ENCODE measurements around the gene HERC6. TPM values are rescaled to one million over a fixed set of nuclear protein-coding genes. Genes with fewer than 3 reads are reported as not detected.

HERC6 gene
- polyA plus RNA-seq, 1 donor from 2014 or later: 0.33 TPM

DNA sequence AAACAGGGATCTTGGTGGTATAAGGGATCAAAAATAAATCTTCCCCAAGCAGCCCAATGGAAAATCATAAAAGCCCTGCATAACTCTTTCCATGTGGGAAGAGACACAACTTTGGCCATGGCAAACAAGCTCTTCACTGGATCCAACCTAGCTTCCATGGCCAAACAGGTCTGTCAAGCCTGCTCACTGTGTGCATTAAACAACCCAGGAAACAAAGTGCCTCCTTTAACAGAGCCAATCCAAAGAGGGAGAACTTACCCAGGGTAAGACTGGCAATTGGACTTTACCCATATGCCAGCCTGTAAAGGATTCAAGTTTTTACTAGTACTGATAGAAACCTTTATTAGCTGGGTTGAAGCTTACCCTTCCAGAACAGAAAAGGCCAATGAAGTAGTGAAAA lies 70.6 kb downstream of the HERC6 start:
- Histone ChIP-seq H3K4me3 (ENCODE audit: low read length) (no peak overlapping the region), H3K36me3 (ENCODE audit: insufficient read depth, low read length) (no peaks in the 10 kb centered on the region), H3K27ac (ENCODE audit: low read length) (no peak overlapping the region), H3K9me2 (ENCODE audit: insufficient read depth, low read length) (no peaks in the 10 kb centered on the region), H3F3A (ENCODE audit: insufficient read depth, low read length, poor library complexity, severe bottlenecking) (peaks cover 3% of the 10 kb centered on the region), H2AFZ (ENCODE audit: low read depth, low read length) (no peak overlapping the region), H3K27me3 (ENCODE audit: insufficient read depth, low read depth, low read length) (no peaks in the 10 kb centered on the region), H3K4me2 (ENCODE audit: low read length) (no peak overlapping the region), H3K9me3 (ENCODE audit: low read length) (no peaks in the 10 kb centered on the region), H4K20me1 (ENCODE audit: insufficient read depth) (no peaks in the 10 kb centered on the region), H3K79me2 (replicated peaks; ENCODE audit: insufficient read depth, low read length) (no peaks in the 10 kb centered on the region), H3K9ac (ENCODE audit: low read length) (no peak overlapping the region)
- TF ChIP-seq POLR2AphosphoS5 (IDR thresholded peaks at IDR 0.05) (no peak), EZH2 (IDR thresholded peaks at IDR 0.05; ENCODE audit: borderline replicate concordance, insufficient read depth, low read length, poor library complexity, severe bottlenecking) (no peak), RAD21 (conservative IDR thresholded peaks at IDR 0.05) (no peak), TAF1 (IDR thresholded peaks at IDR 0.05; ENCODE audit: low read depth) (no peak), EP300 (conservative IDR thresholded peaks at IDR 0.05; ENCODE audit: poor library complexity, severe bottlenecking) (no peak), CTCF (IDR thresholded peaks at IDR 0.05; ENCODE audit: poor library complexity, severe bottlenecking) (no peak), MXI1 (conservative IDR thresholded peaks at IDR 0.05; ENCODE audit: poor library complexity, severe bottlenecking) (no peak), SMC3 (conservative IDR thresholded peaks at IDR 0.05; ENCODE audit: poor library complexity) (no peak)
- TF ChIP-seq, protein P1, sequence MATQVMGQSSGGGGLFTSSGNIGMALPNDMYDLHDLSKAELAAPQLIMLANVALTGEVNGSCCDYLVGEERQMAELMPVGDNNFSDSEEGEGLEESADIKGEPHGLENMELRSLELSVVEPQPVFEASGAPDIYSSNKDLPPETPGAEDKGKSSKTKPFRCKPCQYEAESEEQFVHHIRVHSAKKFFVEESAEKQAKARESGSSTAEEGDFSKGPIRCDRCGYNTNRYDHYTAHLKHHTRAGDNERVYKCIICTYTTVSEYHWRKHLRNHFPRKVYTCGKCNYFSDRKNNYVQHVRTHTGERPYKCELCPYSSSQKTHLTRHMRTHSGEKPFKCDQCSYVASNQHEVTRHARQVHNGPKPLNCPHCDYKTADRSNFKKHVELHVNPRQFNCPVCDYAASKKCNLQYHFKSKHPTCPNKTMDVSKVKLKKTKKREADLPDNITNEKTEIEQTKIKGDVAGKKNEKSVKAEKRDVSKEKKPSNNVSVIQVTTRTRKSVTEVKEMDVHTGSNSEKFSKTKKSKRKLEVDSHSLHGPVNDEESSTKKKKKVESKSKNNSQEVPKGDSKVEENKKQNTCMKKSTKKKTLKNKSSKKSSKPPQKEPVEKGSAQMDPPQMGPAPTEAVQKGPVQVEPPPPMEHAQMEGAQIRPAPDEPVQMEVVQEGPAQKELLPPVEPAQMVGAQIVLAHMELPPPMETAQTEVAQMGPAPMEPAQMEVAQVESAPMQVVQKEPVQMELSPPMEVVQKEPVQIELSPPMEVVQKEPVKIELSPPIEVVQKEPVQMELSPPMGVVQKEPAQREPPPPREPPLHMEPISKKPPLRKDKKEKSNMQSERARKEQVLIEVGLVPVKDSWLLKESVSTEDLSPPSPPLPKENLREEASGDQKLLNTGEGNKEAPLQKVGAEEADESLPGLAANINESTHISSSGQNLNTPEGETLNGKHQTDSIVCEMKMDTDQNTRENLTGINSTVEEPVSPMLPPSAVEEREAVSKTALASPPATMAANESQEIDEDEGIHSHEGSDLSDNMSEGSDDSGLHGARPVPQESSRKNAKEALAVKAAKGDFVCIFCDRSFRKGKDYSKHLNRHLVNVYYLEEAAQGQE (IDR thresholded peaks at IDR 0.05; ENCODE audit: borderline replicate concordance): no peak

- Histone ChIP-seq H3K79me2 (replicated peaks; ENCODE audit: insufficient read depth, low read length) (no peaks in the 10 kb centered on the region), H4K20me1 (ENCODE audit: insufficient read depth) (no peaks in the 10 kb centered on the region), H3K4me3 (ENCODE audit: low read length) (no peak overlapping the region), H3K36me3 (ENCODE audit: insufficient read depth, low read length) (no peaks in the 10 kb centered on the region), H3K27me3 (ENCODE audit: insufficient read depth, low read depth, low read length) (peaks cover 9% of the 10 kb centered on the region), H3K27ac (ENCODE audit: low read length) (no peak overlapping the region), H2AFZ (ENCODE audit: low read depth, low read length) (no peak overlapping the region), H3F3A (ENCODE audit: insufficient read depth, low read length, poor library complexity, severe bottlenecking) (peaks cover 3% of the 10 kb centered on the region), H3K4me2 (ENCODE audit: low read length) (no peak overlapping the region), H3K9me3 (ENCODE audit: low read length) (no peaks in the 10 kb centered on the region), H3K9me2 (ENCODE audit: insufficient read depth, low read length) (no peaks in the 10 kb centered on the region), H3K9ac (ENCODE audit: low read length) (no peak overlapping the region)
- no peak for TF ChIP-seq EP300 (conservative IDR thresholded peaks at IDR 0.05; ENCODE audit: poor library complexity, severe bottlenecking)
- TF ChIP-seq SMC3 (conservative IDR thresholded peaks at IDR 0.05; ENCODE audit: poor library complexity): no peak
- TF ChIP-seq RAD21 (conservative IDR thresholded peaks at IDR 0.05): no peak
- no peak for TF ChIP-seq TAF1 (IDR thresholded peaks at IDR 0.05; ENCODE audit: low read depth)
- TF ChIP-seq CTCF (IDR thresholded peaks at IDR 0.05; ENCODE audit: poor library complexity, severe bottlenecking): no peak
- TF ChIP-seq EZH2 (IDR thresholded peaks at IDR 0.05; ENCODE audit: borderline replicate concordance, insufficient read depth, low read length, poor library complexity, severe bottlenecking): no peak
- TF ChIP-seq POLR2AphosphoS5 (IDR thresholded peaks at IDR 0.05): no peak
- TF ChIP-seq, protein P1 (IDR thresholded peaks at IDR 0.05; ENCODE audit: borderline replicate concordance): no peak
- TF ChIP-seq MXI1 (conservative IDR thresholded peaks at IDR 0.05; ENCODE audit: poor library complexity, severe bottlenecking): no peak
Measured at GRCh38 chr4:88451205-88451604, 72.6 kb downstream of the HERC6 start.

Measured in neural cell (in vitro differentiated cells).